AG08395 (cell line): ENCODE data around the gene VIPAS39.
A peak's percentile ranks its signal among the peaks of the same experiment; 100 is the strongest.
"Not testable (repeated sequence)": the region's sequence is repeated elsewhere in the genome, so short reads cannot be mapped to it uniquely, and the experiment has no call there.

ENCODE experiments used
- DNase-seq: peaks from one replicate; pipeline ENCODE4 v3.0.0; 2012; ENCODE audit warnings: mixed read lengths, low spot score

VIPAS39 gene

GRCh38 chr14:77470224-77470870, 12.9 kb upstream of the VIPAS39 start:
- no peak for DNase-seq

DNA sequence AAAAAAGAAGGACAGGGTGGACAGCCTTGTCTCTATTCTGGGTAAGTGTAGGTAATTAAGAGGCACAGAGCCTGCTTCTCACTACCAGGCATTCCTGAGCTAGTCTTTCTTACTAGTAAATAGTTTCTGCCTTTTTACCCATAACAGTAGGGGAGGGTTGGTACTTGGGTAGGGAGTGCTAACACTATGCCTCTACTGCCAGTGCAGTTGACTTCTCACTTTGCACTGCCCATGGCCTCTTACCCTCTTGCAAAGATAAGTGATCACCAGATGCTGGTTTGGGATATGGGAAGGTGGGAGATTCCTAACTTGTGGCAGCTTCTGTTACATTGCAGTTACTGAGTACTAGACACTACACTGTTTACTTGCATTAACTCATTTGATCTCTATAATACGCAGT, 12.1 kb upstream of the VIPAS39 start:
- no peak for DNase-seq

- DNase-seq, result no peak
Measured at GRCh38 chr14:77469067-77469505, 11.7 kb upstream of the VIPAS39 start.

- DNase-seq, result no peak
Measured at GRCh38 chr14:77467801-77468200, 10.4 kb upstream of the VIPAS39 start.

DNA sequence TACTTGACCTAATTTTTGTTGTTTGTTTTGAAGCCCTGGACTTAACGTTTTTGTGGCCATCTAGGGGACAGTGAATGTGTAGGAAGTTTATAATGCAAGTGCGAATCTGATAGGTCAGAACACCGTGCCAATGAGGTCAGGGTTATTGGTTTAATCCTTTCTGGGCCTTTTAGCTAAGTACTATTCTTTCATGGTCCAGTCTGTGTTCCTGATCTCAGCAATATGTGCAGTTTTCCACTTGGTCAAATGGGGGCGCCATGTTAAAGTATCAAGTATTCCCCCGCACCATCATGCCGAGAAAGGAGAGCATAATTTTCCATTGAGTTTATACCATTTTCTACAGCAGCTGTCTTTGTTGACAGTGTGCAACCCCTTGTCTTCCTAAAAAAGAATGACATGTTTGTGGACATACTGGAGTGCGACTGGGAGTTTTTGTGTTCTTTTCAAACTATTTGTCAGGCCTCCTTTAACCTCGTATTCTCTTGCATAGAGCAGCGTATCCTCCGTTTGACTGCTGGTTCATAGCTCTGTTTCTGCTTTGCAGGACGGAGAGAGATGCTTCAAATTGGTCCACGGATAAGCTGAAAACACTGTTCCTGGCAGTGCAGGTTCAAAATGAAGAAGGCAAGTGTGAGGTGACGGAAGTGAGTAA, 1.8 kb upstream of the VIPAS39 start:
- DNase-seq, result peak; percentile 55

GRCh38 chr14:77458249-77458950, 999 bp upstream of the VIPAS39 start:
- DNase-seq, result peak; percentile 28

DNA sequence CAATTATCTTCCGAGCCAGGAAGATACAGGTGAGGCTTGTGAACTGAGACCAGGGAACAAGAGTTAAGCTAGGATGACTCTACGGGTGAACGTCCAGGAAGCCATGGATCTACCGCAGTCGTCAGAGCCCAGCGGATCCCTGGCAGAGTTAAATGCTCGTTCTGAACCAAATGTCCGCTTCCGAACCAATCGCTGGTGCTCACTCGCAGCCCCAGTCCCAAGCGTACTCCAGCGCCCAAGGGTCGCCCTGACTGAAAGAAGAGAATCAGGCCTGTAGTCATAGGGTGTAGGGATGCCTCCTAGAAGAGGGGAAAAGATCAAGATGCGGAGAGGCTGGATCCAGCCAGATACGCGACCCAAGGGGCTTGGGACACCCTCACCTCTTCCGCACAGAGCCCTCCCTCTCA, 283 bp downstream of the VIPAS39 start:
- peak; percentile 26 for DNase-seq

DNA sequence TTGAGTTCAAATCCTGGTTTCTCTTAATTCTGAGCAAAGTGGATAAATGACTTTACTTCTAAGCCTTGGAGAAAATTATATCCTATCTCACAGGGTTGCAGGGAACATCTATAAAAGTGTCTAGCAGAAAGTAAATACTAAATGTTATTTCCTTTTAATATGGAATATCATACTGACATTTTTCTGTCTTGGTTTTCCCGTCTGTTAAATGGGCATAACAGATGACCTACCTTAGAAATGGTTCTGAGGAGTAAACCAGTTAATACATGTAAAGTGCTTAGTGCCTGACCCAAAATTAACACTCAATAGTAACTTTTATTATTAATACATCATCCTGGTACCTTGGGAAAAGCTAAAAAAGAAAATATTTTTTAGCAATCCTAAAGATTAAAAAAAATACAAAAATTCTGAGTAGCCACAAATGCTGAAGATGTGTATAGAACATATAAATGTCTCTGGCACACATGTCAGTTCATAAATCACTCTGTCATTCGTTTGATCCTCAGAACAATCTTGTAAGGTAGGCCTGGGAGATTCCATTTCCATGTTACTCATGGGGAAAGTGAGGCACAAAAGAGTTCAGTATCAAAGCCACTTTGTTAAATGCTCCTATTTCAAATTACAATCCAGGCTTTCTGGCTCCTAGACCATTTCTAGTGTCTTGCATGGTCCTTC, 1.3 kb downstream of the VIPAS39 start:
- no peak for DNase-seq

GRCh38 chr14:77442196-77442595, 15.2 kb downstream of the VIPAS39 start:
- no peak for DNase-seq

DNA sequence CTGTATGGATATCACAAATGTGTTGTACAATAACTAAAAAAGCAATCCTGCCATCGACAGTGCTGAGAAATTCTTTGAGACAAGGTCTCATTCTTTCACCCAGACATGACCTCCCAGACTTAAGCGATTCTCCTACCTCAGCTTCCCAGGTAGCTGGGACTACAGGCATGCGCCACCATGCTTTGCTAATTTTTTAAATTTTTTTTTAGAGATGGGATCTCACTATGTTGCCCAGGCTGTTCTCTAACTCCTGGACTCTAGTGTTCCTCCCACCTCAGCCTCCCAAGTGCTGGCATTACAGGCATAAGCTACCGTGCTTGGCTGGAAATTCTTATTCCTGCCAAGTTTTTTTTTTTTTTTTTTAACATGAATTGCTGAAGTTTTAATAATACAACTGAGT, 17.5 kb downstream of the VIPAS39 start:
- no peak for DNase-seq

DNA sequence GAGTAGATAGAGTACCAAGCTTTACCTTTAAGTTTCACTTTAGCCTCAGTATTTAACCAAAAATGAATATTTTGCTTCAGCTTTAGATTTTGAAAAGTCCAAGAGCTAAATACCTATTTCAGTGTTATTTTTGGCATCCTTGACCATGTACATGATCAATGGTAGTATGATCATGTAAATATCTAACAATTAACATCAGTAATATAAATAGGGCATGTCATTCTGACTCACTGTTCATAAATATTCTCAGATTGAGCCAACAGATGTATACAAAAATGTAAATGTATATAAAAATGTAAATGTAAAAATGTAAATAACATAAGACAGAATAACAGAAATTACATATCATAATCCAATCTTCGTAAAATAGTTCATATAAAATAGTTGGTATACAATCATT, 18.8 kb downstream of the VIPAS39 start:
- DNase-seq, result no peak

DNA sequence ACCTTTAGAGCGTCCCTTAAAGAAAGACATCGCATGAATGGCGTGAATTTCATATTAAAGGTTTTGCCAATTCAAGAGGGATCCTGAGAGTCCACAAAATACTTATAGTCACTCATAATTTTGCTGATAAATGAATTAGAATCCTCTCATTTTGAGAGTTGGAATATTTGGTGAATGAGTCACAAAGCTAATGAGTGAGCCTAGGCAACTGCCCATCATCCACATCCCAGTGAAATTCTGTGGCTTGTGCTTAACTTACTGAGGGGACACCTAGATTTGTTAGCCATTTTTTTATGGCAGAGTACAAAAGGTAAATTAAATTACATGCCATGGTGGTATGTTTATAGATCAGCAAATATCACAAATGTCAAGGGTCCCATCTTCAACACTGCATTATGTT, 21.4 kb downstream of the VIPAS39 start:
- no peak for DNase-seq

GRCh38 chr14:77426396-77426795, 31.0 kb downstream of the VIPAS39 start:
- DNase-seq, result no peak

- DNase-seq, result no peak
Measured at GRCh38 chr14:77424862-77425261, 32.5 kb downstream of the VIPAS39 start.

DNA sequence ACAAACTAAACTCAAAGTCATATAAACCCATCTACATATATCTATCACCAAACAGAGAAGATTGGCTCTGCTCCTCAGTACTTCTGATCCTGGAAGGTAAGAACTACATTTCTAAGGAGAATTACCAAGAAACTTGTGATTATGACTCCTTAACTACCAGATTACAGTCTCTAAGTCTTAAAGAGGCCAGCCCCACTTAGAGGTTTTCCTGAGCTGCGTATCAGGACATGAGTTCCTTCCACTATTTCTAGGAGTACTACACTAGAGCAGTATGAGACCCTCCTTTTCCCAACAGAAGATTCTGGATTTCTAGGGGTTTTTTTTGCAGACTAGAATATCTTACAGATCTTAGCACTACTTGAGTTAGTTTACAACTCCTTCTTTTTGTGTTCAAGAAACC, 34.0 kb downstream of the VIPAS39 start, which contains the start of gene NOXRED1:
Gene NOXRED1 (minus strand): TSS at position 101 of the 400 bp plus-strand sequence. CDS start 634 bp downstream, outside the sequence.
- no peak for DNase-seq

DNA sequence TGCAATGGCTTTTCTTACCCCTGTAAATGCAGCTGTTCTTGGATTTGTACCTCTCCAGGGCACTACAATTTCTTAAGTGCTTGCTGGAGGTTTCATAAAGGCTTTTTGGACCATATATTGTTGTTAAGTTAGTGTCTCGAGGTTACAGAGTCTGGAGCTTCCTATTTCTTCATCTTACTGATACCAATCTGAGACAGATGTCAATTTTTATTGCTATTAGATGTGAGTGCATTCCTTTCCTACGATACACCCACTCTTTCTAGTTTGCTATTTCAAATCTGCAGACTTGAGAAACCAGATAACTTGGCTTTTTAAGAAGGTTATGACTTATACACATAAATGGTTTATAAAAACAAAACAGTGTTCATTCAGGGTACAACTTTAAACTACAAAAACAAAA, 36.2 kb downstream of the VIPAS39 start:
- no peak for DNase-seq

GRCh38 chr14:77416836-77417235, 40.6 kb downstream of the VIPAS39 start:
- DNase-seq, result no peak

- not testable (repeated sequence) for DNase-seq
Measured at GRCh38 chr14:77416098-77416497, 41.3 kb downstream of the VIPAS39 start.

DNA sequence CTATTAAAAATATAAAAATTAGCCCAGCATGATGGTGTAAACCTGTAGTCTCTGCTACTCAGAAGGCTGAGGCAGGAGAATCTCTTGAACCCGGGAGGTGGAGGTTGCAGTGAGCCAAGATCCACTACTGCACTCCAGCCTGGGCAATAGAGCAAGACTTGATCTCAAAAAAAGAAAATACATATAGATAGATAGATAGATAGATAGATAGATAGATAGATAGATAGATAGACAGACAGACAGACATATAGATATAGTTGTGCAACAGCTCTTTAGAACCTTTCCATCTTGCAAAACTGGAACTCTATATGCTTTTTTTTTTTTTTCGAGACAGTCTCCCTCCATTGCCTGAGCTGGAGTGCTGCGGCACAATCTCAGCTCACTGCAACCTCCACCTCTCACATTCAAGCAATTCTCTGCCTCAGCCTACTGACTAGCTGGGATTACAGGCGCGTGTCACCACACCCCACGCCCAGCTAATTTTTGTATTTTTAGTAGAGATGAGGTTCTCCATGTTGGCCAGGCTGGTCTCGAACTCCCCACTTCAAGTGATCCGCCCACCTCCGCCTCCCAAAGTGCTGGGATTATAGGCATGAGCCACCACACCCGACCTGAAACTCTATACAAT, 41.9 kb downstream of the VIPAS39 start:
- DNase-seq, result not testable (repeated sequence)

- DNase-seq, result no peak
Measured at GRCh38 chr14:77409131-77409533, 48.3 kb downstream of the VIPAS39 start.

DNA sequence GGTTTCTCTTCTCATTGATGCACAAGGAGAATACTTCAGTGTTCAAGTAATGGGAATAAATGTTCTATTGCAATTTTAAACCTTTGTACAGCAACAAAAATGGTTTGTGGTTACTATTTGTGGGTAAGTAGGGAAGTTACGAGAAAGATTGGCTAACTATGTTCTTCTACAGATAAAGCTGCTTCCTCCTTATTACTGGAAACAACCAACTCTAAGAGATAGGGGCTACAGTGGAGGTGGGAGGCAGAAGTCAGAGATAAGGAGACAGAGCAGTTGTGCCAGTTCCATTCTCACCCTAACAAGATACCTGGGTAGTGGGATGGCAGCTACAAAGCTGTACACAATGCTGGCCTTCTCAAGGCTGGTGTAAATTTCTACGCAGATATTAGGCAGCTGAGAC, 50.2 kb downstream of the VIPAS39 start:
- no peak for DNase-seq

DNA sequence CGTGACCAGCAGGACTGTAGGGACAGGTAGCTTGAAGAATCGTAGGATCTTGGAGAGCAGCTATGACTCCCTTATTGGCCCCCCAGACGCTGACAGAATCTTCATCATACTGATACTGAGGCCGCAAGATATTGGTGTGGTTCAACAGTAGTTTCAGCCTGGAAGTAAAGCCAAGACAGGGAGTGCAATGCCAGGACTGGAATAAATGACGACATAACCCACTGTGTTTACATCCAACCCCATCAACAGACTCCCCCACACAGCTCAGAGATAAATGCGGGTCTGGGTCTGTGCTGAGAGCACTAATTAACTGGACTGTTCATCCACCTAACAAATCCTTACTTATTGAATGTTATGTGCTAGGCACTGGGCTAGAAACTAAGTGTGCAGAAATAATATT, 50.7 kb downstream of the VIPAS39 start:
- DNase-seq, result no peak
